Measurements from ENCODE around the gene ITPR3. TPM values are rescaled to one million over a fixed set of nuclear protein-coding genes. Genes with fewer than 3 reads are reported as not detected.
A peak's percentile ranks its signal among the peaks of the same experiment; 100 is the strongest.

Gene ITPR3
- total RNA-seq, 1 donor from 2014 or later: 5.6 TPM

GRCh38 chr6:33606642-33607041, 14.5 kb upstream of the ITPR3 start:
- TF ChIP-seq, protein P1, sequence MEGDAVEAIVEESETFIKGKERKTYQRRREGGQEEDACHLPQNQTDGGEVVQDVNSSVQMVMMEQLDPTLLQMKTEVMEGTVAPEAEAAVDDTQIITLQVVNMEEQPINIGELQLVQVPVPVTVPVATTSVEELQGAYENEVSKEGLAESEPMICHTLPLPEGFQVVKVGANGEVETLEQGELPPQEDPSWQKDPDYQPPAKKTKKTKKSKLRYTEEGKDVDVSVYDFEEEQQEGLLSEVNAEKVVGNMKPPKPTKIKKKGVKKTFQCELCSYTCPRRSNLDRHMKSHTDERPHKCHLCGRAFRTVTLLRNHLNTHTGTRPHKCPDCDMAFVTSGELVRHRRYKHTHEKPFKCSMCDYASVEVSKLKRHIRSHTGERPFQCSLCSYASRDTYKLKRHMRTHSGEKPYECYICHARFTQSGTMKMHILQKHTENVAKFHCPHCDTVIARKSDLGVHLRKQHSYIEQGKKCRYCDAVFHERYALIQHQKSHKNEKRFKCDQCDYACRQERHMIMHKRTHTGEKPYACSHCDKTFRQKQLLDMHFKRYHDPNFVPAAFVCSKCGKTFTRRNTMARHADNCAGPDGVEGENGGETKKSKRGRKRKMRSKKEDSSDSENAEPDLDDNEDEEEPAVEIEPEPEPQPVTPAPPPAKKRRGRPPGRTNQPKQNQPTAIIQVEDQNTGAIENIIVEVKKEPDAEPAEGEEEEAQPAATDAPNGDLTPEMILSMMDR (IDR thresholded peaks at IDR 0.05; ENCODE audit: borderline replicate concordance): no peak
- Histone ChIP-seq H3K36me3 (no peaks in the 10 kb centered on the region), H3K4me1 (peaks cover 46% of the 10 kb centered on the region), H3K27ac (replicated peaks) (no peak overlapping the region), H3K27me3 (ENCODE audit: low read depth) (no peaks in the 10 kb centered on the region), H3K9me3 (replicated peaks) (peaks cover 14% of the 10 kb centered on the region), H3K4me3 (no peak overlapping the region)
- intact Hi-C loops (cut with micrococcal nuclease): no loop called here
- no peak for DNase-seq

- no peak overlapping the region for H3K4me3 ChIP-seq
- H3K27me3 ChIP-seq (ENCODE audit: low read depth): no peaks in the 10 kb centered on the region
- intact Hi-C loops (cut with micrococcal nuclease): no loop called here
- DNase-seq: no peak
- H3K27ac ChIP-seq (replicated peaks): no peak overlapping the region
- peaks cover 14% of the 10 kb centered on the region for H3K9me3 ChIP-seq (replicated peaks)
- H3K4me1 ChIP-seq: peaks cover 43% of the 10 kb centered on the region
- no peaks in the 10 kb centered on the region for H3K36me3 ChIP-seq
- TF ChIP-seq, protein P1 (IDR thresholded peaks at IDR 0.05; ENCODE audit: borderline replicate concordance): no peak
Measured at GRCh38 chr6:33607126-33607783, 13.9 kb upstream of the ITPR3 start.

DNA sequence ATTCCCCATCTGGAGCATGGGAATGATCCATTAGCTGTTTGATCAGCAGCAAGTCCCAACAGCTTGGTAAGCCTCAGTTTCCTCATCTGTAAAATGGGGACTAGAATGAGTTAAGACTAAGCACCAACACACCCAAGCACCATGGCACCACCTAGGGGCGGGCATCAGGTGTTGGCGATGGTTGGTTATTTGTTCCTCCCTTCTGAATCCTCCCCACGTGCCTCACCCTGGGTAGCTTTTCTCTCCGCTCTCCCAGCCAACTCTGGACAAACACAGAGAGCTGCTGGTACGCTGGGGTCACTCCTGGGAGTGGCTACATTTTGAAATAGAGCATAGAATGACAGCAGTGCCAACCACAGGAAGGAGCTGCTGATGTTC, 13.3 kb upstream of the ITPR3 start:
- H3K27ac ChIP-seq (replicated peaks): no peak overlapping the region
- no peak for DNase-seq
- H3K27me3 ChIP-seq (ENCODE audit: low read depth): no peaks in the 10 kb centered on the region
- H3K4me3 ChIP-seq: no peak overlapping the region
- H3K9me3 ChIP-seq (replicated peaks): peaks cover 14% of the 10 kb centered on the region
- TF ChIP-seq, protein P1 (IDR thresholded peaks at IDR 0.05; ENCODE audit: borderline replicate concordance): peak; percentile 31
- H3K36me3 ChIP-seq: no peaks in the 10 kb centered on the region
- peaks cover 40% of the 10 kb centered on the region for H3K4me1 ChIP-seq
- intact Hi-C loops (cut with micrococcal nuclease): no loop called here

- TF ChIP-seq, protein P1 (IDR thresholded peaks at IDR 0.05; ENCODE audit: borderline replicate concordance): no peak
- intact Hi-C loops (cut with micrococcal nuclease): no loop called here
- no peak for DNase-seq
- no peaks in the 10 kb centered on the region for H3K36me3 ChIP-seq
- H3K4me3 ChIP-seq: no peak overlapping the region
- peaks cover 14% of the 10 kb centered on the region for H3K9me3 ChIP-seq (replicated peaks)
- peaks cover 42% of the 10 kb centered on the region for H3K4me1 ChIP-seq
- no peaks in the 10 kb centered on the region for H3K27me3 ChIP-seq (ENCODE audit: low read depth)
- peak overlapping the region; percentile 91 for H3K27ac ChIP-seq (replicated peaks)
Measured at GRCh38 chr6:33609019-33609418, 12.1 kb upstream of the ITPR3 start.

DNA sequence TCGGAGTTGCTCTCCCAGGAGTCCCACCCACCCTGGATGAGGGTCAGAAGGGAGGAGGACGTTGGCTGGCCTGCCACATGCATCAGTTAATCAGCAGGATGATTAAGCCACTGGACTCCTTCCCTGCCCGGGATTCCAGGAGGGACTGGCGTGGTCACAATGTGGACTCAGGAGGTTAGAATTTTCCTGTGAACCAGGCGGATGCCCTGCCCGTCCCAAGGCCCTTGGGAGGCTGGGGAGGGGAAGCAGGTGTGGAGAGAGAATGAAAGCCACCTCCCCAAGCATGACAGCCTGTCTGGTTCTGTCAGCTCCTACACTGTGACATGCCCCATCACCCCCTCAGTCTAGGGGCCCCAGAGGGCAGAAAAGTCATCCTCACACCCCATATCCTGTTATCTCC, 11.6 kb upstream of the ITPR3 start:
- Histone ChIP-seq H3K9me3 (replicated peaks) (peaks cover 9% of the 10 kb centered on the region), H3K36me3 (no peaks in the 10 kb centered on the region), H3K4me3 (no peak overlapping the region), H3K27ac (replicated peaks) (peak overlapping the region; percentile 91), H3K4me1 (peaks cover 45% of the 10 kb centered on the region), H3K27me3 (ENCODE audit: low read depth) (no peaks in the 10 kb centered on the region)
- peak; percentile 63 for DNase-seq
- TF ChIP-seq, protein P1 (IDR thresholded peaks at IDR 0.05; ENCODE audit: borderline replicate concordance): no peak
- intact Hi-C loops (cut with micrococcal nuclease): no loop called here

Measured in left ventricle myocardium inferior (tissue), 1 donor.